Mammary epithelial cell (primary cell): ENCODE results near the gene MRPL4.

Experiments
- CTCF ChIP-seq, 2 donors: IDR thresholded peaks in 1 of 2; conservative IDR thresholded peaks in 1 of 2; 2 replicates each; pipeline ENCODE4 v1.5.1; 2011 to 2012; ENCODE audit warnings: inconsistent platforms in 2 of 2, low read length in 2 of 2, mild to moderate bottlenecking in 2 of 2, control low read depth in 1 of 2, low read depth in 1 of 2; ENCODE audit not compliant: insufficient read depth in 1 of 2; ENCODE audit errors: extremely low read depth in 1 of 2
- EZH2 ChIP-seq: IDR thresholded peaks from 2 replicates; pipeline ENCODE4 v1.6.1; 2012; ENCODE audit warnings: low read length, inconsistent platforms, borderline replicate concordance

- TF ChIP-seq CTCF (conservative IDR thresholded peaks at IDR 0.05 in 1 of 2, IDR thresholded peaks at IDR 0.05 in 1 of 2; ENCODE audit: extremely low read depth in 1 of 2, insufficient read depth in 1 of 2, low read depth in 1 of 2, low read length in 2 of 2) (no peak), EZH2 (no peak)
Observed at GRCh38 chr19:10230173-10230860, 21.7 kb upstream of the MRPL4 start.
